Measurements from ENCODE around the gene CLPSL1. TPM values are rescaled to one million over a fixed set of nuclear protein-coding genes. Genes with fewer than 3 reads are reported as not detected.

Gene CLPSL1
- total and polyA plus RNA-seq, 2 of the 8 experiments (the other 6 are each of a cell fraction or from before 2014, with no cell fraction given): not detected

DNA sequence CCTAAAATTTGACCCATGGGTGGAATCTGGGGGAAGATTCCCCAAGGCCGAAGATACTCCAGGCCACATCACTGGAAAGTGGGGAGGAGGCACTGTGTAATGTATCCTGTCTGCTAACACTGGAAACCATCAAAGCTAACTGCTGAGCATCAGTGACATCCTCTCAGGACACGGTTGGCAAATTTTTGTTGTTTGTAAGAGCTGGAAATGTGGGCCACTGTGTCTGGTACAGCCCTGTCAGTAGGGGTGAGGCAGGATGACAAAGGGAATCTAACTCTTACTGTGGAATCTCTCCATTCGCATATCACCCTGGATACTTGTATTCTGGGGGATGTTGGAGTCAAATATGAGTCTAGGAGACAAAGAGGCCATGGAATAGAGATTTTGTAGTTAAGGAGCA, 21.4 kb upstream of the CLPSL1 start (continued):
- no peak for TF ChIP-seq MAFK (IDR thresholded peaks at IDR 0.05; ENCODE audit: low read depth, low read length)
